Measurements from ENCODE around the gene VOPP1. TPM values are rescaled to one million over a fixed set of nuclear protein-coding genes. Genes with fewer than 3 reads are reported as not detected.

The VOPP1 gene
- total RNA-seq, 2 experiments from 2014 or later: 49.6 to 53.1 TPM

DNA sequence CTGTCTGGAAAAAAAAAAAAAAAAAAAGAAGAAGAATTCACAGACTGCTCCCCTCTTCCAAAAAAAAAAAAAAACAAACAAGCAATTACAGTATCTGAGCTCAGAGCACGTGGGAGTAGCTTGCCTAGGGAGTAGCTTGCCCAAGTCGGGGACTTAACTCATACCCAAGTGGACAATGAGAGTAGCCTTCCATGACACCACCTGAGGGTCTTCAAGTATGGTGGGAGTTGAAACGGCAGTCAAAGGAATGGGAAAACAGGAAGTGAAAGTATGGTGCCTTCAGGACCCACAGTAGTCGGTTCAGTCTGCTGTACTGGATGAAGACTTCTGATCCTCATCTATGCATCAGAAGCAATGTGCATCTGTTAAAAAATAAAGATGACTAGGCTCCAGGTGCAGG lies 10.6 kb downstream of the VOPP1 start:
- Mint-ChIP-seq H3K9me3 (no peaks in the 10 kb centered on the region), H3K27me3 (no peaks in the 10 kb centered on the region), H3K4me1 (ENCODE audit: low read depth) (peaks cover 95% of the 10 kb centered on the region), H3K36me3 (ENCODE audit: low read depth) (no peaks in the 10 kb centered on the region), H3K4me3 (peak overlapping the region; percentile 5), H3K27ac (peak overlapping the region; percentile 34)
- intact Hi-C loops (cut with DNase I, micrococcal nuclease): loop anchor here in 1 of 2 experiments (10.0 kb wide), 1 partner anchor 503 kb away; the partner anchor contains the start of gene SUMF2
- ChIA-PET CTCF (no interaction called here), POLR2A (interaction anchor here (0.9 to 1.0 kb wide), 2 partner anchors 9 to 11 kb away, joined by 3 read pairs; no protein-coding TSS in a partner anchor)
- ATAC-seq (ENCODE audit: poor library complexity): no peak
- no peak for DNase-seq
- TF ChIP-seq, protein P1, sequence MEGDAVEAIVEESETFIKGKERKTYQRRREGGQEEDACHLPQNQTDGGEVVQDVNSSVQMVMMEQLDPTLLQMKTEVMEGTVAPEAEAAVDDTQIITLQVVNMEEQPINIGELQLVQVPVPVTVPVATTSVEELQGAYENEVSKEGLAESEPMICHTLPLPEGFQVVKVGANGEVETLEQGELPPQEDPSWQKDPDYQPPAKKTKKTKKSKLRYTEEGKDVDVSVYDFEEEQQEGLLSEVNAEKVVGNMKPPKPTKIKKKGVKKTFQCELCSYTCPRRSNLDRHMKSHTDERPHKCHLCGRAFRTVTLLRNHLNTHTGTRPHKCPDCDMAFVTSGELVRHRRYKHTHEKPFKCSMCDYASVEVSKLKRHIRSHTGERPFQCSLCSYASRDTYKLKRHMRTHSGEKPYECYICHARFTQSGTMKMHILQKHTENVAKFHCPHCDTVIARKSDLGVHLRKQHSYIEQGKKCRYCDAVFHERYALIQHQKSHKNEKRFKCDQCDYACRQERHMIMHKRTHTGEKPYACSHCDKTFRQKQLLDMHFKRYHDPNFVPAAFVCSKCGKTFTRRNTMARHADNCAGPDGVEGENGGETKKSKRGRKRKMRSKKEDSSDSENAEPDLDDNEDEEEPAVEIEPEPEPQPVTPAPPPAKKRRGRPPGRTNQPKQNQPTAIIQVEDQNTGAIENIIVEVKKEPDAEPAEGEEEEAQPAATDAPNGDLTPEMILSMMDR (IDR thresholded peaks at IDR 0.05): no peak
- Histone ChIP-seq H3K4me3 (ENCODE audit: low read length) (no peak overlapping the region), H3K4me1 (ENCODE audit: insufficient read depth, low read length) (peaks cover 79% of the 10 kb centered on the region), H3K36me3 (ENCODE audit: insufficient read depth, low read length) (peaks cover 5% of the 10 kb centered on the region), H3K27me3 (ENCODE audit: control insufficient read depth in 1 of 2, insufficient read depth in 2 of 2, low read length in 2 of 2) (no peaks in the 10 kb centered on the region), H3K9me3 (ENCODE audit: control insufficient read depth in 1 of 2, insufficient read depth in 1 of 2, low read length in 2 of 2) (no peaks in the 10 kb centered on the region), H3K27ac (ENCODE audit: low read depth in 1 of 2, low read length in 2 of 2) (no peak overlapping the region)

DNA sequence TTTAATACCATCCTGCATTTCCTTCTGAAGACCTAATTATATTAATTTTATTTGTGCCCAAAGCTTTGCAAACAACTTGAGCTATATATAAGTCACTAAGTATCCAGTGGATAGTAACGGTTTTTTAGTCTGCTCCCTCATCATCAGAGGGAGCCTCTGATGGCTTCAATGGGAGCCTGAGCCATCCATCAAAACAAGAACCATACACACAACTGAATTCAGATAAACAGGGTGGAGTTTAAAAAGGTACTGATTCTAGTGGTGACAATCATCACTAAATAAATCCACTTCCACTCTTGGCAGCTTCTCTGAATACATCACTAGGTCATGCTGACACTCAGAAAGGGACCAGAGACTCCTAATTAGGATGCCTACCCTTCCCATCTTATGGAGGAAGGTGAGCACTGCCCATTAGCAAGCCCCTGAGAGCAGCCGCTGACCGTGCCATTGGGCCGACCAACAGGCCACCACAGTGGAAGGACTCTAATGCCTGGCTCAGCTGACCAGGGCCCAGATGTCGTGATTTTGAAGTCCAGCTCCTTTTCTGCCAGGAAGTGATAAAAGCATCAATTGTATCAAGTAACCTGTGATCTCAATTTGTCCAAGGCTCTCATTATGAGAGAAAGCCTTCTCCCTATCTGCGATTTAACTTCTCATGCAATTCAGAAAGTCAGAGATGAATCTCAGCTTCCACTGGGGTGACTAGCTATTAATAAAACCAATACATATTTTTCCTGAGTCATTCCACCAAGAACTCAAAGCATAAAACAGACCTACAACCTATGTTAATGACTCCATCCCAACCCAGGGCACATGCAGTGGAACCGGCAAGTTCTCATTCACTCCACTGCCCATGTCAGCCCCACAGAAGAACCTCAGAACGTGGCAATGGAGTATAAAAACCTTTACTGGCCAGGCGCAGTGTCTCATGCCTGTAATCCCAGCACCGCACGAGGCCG lies 13.1 kb downstream of the VOPP1 start:
- TF ChIP-seq, protein P1 (IDR thresholded peaks at IDR 0.05): no peak
- peak overlapping the region; percentile 68 for H3K27ac Mint-ChIP-seq
- ChIA-PET POLR2A (interaction anchor here (1.0 to 1.5 kb wide), 3 partner anchors 13 to 27 kb away, joined by 3 to 5 read pairs (median 3); no protein-coding TSS in a partner anchor), CTCF (interaction anchor here (0.6 to 1.4 kb wide), 3 partner anchors 9 to 39 kb away, joined by 3 to 4 read pairs (median 3); no protein-coding TSS in a partner anchor)
- intact Hi-C loops (cut with DNase I, micrococcal nuclease): no loop called here
- DNase-seq (no peak), ATAC-seq (ENCODE audit: poor library complexity) (no peak)
- H3K9me3 Mint-ChIP-seq: no peaks in the 10 kb centered on the region
- Histone ChIP-seq H3K4me1 (ENCODE audit: insufficient read depth, low read length) (peaks cover 78% of the 10 kb centered on the region), H3K27me3 (ENCODE audit: control insufficient read depth in 1 of 2, insufficient read depth in 2 of 2, low read length in 2 of 2) (no peaks in the 10 kb centered on the region), H3K4me3 (ENCODE audit: low read length) (no peak overlapping the region), H3K27ac (ENCODE audit: low read depth in 1 of 2, low read length in 2 of 2) (no peak overlapping the region), H3K9me3 (ENCODE audit: control insufficient read depth in 1 of 2, insufficient read depth in 1 of 2, low read length in 2 of 2) (no peaks in the 10 kb centered on the region), H3K36me3 (ENCODE audit: insufficient read depth, low read length) (peaks cover 22% of the 10 kb centered on the region)
- no peak overlapping the region for H3K4me3 Mint-ChIP-seq
- peaks cover 21% of the 10 kb centered on the region for H3K36me3 Mint-ChIP-seq (ENCODE audit: low read depth)
- peaks cover 95% of the 10 kb centered on the region for H3K4me1 Mint-ChIP-seq (ENCODE audit: low read depth)
- no peaks in the 10 kb centered on the region for H3K27me3 Mint-ChIP-seq

DNA sequence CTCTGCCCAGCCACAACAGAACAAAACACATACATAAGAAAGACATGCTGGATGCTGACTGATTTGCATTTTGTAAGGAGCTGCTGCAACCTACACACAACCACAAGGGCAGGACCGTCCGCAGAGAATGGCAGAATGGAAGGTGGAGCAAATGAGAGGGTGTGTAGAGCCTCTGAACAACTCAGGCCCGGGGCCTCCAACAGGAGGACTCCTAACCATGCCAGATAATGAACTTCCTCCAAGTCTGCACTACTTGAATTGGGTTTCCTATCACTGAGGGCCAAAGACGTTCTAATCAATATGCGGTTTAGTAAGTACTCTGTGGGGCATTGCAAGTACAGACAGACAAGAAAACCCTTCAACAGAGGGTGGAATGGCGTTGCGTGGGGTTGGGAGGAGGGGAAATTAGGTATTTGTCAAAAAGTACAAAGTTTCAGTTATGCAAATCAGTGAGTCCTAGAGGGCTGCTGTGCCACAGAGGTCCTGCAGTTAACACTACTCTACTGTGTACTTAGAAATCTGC lies 14.6 kb downstream of the VOPP1 start:
- Histone ChIP-seq H3K4me3 (ENCODE audit: low read length) (no peak overlapping the region), H3K36me3 (ENCODE audit: insufficient read depth, low read length) (peaks cover 22% of the 10 kb centered on the region), H3K27me3 (ENCODE audit: control insufficient read depth in 1 of 2, insufficient read depth in 2 of 2, low read length in 2 of 2) (no peaks in the 10 kb centered on the region), H3K27ac (ENCODE audit: low read depth in 1 of 2, low read length in 2 of 2) (no peak overlapping the region), H3K4me1 (ENCODE audit: insufficient read depth, low read length) (peaks cover 87% of the 10 kb centered on the region), H3K9me3 (ENCODE audit: control insufficient read depth in 1 of 2, insufficient read depth in 1 of 2, low read length in 2 of 2) (no peaks in the 10 kb centered on the region)
- H3K36me3 Mint-ChIP-seq (ENCODE audit: low read depth): peaks cover 28% of the 10 kb centered on the region
- peak overlapping the region; percentile 78 for H3K27ac Mint-ChIP-seq
- H3K4me3 Mint-ChIP-seq: peak overlapping the region; percentile 50
- TF ChIP-seq, protein P1 (IDR thresholded peaks at IDR 0.05): no peak
- H3K27me3 Mint-ChIP-seq: no peaks in the 10 kb centered on the region
- intact Hi-C loops (cut with DNase I, micrococcal nuclease): loop anchor here in 1 of 2 experiments (2.0 kb wide), 1 partner anchor 13 kb away; no protein-coding TSS in a partner anchor
- H3K9me3 Mint-ChIP-seq: no peaks in the 10 kb centered on the region
- ATAC-seq (ENCODE audit: poor library complexity) (peak; percentile 48), DNase-seq (peak in 2 of 14 experiments; percentile 28 to 40)
- peaks cover 100% of the 10 kb centered on the region for H3K4me1 Mint-ChIP-seq (ENCODE audit: low read depth)
- ChIA-PET CTCF (interaction anchor here (0.6 to 1.4 kb wide), 4 partner anchors 10 to 41 kb away, joined by 3 to 4 read pairs (median 3); no protein-coding TSS in a partner anchor), POLR2A (interaction anchor here (1.0 to 1.5 kb wide), 2 partner anchors 16 to 24 kb away, joined by 3 to 5 read pairs; no protein-coding TSS in a partner anchor)

Data from CD4-positive, alpha-beta T cell (primary cell).